Astrocyte of the cerebellum (primary cell): Measurements from ENCODE around the gene PRELID1.

Experiments
- DNase-seq: peaks from one replicate; pipeline ENCODE4 v3.0.0-alpha.2; 2011; ENCODE audit warnings: low read depth
- H3K4me3 ChIP-seq: 2 replicates; pipeline ENCODE4 v1.5.1; 2011; ENCODE audit warnings: mild to moderate bottlenecking, low read depth, low read length, moderate library complexity
- in situ Hi-C: cut with HindIII; loops from 2 replicates; pipeline ENCODE4 v1.10.0; 2017; ENCODE audit warnings: low sequenced_read_pairs
- TF ChIP-seq, protein P1 (sequence below): IDR thresholded peaks from 2 replicates; pipeline ENCODE4 v1.5.1; 2012; ENCODE audit warnings: low read length, low read depth, moderate library complexity, mild to moderate bottlenecking; ENCODE audit errors: missing control alignments

The PRELID1 gene

DNA sequence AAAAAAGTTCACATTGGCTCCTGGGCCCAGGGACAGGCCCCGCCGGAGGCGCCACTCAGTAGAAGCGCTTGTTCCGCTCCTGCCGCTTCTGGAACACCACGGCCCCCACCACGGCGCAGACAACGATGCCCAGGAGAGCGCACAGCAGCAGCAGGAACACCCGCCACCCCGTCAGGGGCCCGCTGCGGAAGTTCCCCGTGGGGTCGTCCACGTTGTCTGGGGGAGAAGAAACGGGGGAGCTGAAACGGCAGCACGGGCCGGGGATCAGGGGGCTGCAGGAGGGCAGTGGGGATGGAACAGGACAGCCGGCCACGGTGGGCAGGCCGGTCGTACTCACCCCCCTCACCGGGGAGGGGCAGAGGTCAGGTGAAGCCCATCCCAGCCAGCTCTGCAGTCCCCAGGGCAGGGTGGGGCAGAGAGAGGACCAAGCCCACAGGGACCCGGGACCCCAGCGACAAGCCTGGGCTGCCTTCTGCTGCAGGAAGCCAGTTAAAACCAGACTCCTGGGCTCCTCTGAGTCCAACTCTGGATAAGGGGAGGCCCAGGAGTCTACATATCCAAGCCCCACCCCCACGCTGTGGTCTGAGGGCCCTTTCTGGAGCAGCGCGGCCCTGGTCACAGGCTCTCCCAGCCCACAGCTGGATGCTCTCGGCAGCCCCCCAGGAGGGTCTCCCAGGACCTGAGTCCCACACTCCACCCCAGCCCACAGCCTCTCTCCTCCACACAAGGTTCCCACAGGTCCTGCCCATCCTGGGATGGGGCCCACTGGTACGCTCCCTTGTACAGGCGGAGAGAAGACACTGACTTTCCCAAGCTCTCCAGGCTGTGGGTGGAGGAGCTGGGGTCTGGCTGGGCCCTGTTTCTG is 28.7 kb downstream of the PRELID1 start:
- H3K4me3 ChIP-seq, result no peak overlapping the region
- TF ChIP-seq, protein P1, sequence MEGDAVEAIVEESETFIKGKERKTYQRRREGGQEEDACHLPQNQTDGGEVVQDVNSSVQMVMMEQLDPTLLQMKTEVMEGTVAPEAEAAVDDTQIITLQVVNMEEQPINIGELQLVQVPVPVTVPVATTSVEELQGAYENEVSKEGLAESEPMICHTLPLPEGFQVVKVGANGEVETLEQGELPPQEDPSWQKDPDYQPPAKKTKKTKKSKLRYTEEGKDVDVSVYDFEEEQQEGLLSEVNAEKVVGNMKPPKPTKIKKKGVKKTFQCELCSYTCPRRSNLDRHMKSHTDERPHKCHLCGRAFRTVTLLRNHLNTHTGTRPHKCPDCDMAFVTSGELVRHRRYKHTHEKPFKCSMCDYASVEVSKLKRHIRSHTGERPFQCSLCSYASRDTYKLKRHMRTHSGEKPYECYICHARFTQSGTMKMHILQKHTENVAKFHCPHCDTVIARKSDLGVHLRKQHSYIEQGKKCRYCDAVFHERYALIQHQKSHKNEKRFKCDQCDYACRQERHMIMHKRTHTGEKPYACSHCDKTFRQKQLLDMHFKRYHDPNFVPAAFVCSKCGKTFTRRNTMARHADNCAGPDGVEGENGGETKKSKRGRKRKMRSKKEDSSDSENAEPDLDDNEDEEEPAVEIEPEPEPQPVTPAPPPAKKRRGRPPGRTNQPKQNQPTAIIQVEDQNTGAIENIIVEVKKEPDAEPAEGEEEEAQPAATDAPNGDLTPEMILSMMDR, result no peak
- in situ Hi-C loops, result no loop called here
- no peak for DNase-seq

DNA sequence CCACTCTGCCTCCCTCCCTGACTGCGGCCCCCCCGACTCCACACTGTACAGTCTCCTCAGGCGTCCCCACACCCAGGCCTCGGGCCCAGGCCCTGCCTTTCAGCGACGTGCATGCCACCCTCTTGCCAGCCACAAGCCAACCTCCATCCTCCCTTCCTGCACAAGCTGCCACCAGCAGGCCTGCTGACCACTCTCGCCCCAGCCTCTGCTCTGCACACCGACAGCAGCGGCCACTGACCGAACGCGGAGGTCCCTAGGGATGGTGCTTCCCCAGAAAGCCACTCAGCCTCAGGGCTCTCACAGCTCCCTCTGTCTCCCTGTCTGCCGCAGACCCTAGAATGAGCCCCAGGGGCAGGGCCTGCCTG is 29.3 kb downstream of the PRELID1 start:
- H3K4me3 ChIP-seq, result no peak overlapping the region
- DNase-seq, result no peak
- in situ Hi-C loops, result no loop called here
- TF ChIP-seq, protein P1, result no peak

DNA sequence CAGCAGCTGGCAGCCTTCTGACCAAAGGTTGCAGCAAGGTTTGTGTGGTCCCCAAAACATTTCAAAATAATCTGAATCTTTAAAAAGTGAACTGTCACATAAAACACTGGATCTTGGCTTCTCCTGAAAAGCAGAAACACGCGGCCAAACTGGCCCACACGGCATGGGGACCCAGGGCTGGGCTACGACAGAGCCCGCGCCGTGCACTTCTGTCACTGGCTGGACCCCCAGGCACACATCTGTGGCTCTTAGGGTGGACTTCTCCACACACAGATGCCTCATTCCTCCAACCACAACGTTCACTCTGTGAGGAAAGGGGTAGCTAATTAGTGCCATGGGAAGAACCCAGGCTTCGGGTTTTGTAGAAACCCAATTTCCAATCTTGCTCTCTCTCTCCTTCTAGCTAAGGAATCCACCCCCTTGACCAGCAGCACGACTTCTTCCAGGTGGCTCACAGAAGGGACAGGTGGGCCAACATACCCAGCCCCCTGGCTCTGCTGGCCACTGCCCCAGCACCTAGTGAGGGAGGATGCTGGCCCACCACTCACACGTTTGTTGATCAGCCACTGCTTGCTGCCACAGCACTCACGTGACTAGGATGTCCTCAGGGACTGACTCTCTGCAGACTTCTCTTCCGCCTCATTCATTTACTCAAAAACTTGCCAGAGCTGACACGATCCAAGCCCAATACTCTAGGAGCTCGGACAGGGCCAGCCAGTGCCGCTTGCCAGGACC is 30.0 kb downstream of the PRELID1 start:
- TF ChIP-seq, protein P1, result no peak
- DNase-seq, result no peak
- H3K4me3 ChIP-seq, result no peak overlapping the region
- in situ Hi-C loops, result no loop called here

DNA sequence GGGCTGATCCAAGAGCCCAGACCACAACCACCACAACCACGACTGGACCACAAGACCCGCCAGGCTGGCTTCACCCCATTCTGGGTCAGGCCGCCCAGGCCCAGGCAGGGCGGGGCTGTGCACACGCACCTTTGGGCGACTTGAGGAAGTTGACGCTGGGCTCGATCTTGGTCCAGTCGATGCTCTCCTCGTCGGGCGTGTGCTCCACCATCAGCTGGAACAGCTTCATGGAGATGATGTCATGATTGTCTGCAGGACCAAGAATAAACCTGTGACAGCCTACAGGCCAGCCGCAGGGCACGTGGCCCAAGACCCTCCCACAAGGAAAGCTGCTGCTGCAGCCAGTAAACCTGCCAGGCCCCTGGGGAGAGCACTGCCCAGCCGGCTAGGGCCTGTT is 30.6 kb downstream of the PRELID1 start:
- in situ Hi-C loops, result no loop called here
- no peak overlapping the region for H3K4me3 ChIP-seq
- DNase-seq, result no peak
- TF ChIP-seq, protein P1, result no peak

DNA sequence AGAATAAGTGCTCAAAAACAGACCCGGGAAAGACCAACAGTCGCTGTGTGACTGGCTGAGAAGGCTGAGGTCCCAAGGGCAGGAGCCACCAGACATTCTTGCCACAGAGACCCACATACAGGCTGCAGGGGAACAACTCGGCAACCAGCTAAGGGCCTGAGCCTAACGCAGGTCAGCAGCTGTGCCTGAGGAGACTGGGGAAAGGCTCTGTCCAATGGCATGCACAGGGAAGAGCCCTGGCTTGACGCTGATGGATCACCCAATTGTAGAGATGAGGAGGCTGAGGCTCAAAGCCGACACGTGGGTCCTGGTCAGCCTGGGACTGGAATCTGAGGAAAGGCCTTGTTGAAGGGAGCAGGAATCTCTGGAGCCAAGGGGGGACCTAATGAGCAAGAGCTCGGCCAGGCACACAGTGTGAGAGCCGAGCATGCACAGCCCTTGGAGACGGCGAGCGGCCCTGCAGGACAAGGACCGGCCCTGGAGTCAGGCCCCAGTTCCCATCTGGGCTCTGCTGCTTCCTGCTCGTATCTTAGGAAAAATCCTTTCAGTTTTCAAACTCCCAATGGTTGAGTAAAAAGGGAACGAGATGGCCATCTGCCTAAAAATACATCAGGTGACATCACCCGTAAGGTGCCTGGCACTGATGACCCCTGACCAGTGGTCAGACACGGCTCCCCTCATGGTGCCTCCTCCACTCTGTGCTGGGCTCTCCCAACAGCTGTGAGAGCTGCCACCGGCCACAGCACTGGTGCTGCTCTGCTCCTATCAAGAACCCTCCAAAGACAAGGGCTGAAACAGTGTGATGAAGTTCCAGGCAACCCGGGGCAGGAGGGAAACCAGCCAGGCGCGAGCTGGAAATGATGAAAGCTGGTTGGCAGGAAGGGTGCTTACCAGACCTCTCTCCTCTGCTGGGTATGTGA is 31.4 kb downstream of the PRELID1 start:
- TF ChIP-seq, protein P1, result no peak
- no peak for DNase-seq
- in situ Hi-C loops, result no loop called here
- no peak overlapping the region for H3K4me3 ChIP-seq

DNA sequence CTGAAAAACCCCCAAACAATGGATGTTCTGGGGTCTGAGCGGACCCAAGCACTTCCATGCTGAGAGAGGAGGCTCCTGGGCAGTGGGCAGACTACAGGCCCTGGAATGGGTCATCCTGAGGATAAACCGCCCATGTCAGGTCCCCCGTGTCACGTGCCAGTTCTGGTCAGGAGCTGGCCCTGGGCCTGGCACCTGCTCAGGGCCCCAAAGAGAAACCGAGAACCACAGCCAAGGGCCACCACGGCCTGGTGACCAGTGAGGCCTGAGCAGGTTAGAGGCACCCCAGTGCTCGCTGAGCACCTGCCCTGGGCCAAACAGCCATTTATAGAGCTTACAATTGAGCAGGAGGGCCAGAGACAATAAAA is 32.1 kb downstream of the PRELID1 start:
- TF ChIP-seq, protein P1, result no peak
- DNase-seq, result no peak
- in situ Hi-C loops, result no loop called here
- H3K4me3 ChIP-seq, result no peak overlapping the region
